Activated naive CD4-positive, alpha-beta T cell treated with anti-CD3 and anti-CD28 coated beads, Interleukin-2, amount 50 U/mL, for 24 hours (primary cell): ENCODE measurements around the gene C2CD4D.

ENCODE experiments used
- H3K27ac Mint-ChIP-seq: one replicate; pipeline ENCODE4 v1.8.0; 2021; ENCODE audit warnings: mild to moderate bottlenecking, mixed read lengths
- H3K27me3 Mint-ChIP-seq: one replicate; pipeline ENCODE4 v1.8.0; 2021; ENCODE audit warnings: mixed read lengths
- H3K36me3 Mint-ChIP-seq: one replicate; pipeline ENCODE4 v1.8.0; 2021; ENCODE audit warnings: mixed read lengths
- H3K4me1 Mint-ChIP-seq: one replicate; pipeline ENCODE4 v1.8.0; 2021; ENCODE audit warnings: mixed read lengths
- H3K4me3 Mint-ChIP-seq: one replicate; pipeline ENCODE4 v1.8.0; 2021; ENCODE audit warnings: mild to moderate bottlenecking, mixed read lengths
- H3K9me3 Mint-ChIP-seq: one replicate; pipeline ENCODE4 v1.8.0; 2021; ENCODE audit warnings: mixed read lengths

The C2CD4D gene

DNA sequence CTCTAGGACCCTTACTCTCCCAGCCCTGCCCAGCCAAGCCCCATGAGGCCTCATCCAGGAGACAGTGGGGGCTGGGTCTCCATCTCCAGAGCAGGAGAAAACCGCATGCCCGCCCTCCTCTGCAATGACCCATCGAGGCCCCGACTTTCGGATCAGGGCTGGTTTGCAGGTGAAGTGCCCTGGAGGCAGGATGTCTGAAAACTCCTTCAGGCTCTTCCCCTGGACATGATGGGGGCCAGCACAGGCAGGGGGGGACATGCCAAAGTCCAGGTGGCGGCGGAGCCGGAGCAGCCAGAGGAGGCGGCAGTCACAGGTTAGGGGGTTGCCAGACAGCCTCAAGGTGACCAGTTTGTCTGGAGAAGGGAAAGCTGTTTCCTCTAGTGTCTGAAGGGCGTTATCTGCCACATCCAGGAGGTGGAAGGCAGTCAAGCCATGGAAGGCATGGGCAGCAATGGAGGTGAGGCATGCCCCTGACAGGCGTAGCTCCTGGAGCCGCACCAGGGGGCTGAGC, 38.3 kb downstream of the C2CD4D start:
- no peak overlapping the region for H3K4me3 Mint-ChIP-seq
- H3K4me1 Mint-ChIP-seq, result no peaks in the 10 kb centered on the region
- no peaks in the 10 kb centered on the region for H3K27me3 Mint-ChIP-seq
- H3K36me3 Mint-ChIP-seq, result peaks cover 4% of the 10 kb centered on the region
- H3K9me3 Mint-ChIP-seq, result no peaks in the 10 kb centered on the region
- no peak overlapping the region for H3K27ac Mint-ChIP-seq

DNA sequence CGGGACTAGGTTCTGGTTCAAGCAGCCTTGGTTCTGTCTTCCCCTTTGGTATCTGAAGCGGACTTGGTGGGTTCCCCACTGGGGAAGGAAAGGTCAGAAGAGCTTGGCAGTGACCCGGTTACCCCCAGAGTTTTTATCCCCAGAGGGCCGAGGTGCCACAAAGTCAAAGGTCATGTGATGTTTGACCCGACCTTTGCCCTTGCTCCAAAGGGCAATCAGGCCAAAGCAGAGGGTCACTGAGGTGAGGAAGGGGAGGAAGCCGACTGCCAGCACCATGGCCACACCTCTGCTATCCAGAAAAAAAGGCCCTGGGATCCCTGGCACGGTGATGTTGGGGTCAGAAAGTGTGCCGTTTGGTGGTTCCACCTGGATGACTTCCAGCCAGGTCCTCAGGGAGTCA, 38.8 kb downstream of the C2CD4D start:
- no peaks in the 10 kb centered on the region for H3K27me3 Mint-ChIP-seq
- no peaks in the 10 kb centered on the region for H3K9me3 Mint-ChIP-seq
- H3K27ac Mint-ChIP-seq, result no peak overlapping the region
- H3K4me1 Mint-ChIP-seq, result no peaks in the 10 kb centered on the region
- H3K36me3 Mint-ChIP-seq, result peaks cover 4% of the 10 kb centered on the region
- H3K4me3 Mint-ChIP-seq, result no peak overlapping the region

DNA sequence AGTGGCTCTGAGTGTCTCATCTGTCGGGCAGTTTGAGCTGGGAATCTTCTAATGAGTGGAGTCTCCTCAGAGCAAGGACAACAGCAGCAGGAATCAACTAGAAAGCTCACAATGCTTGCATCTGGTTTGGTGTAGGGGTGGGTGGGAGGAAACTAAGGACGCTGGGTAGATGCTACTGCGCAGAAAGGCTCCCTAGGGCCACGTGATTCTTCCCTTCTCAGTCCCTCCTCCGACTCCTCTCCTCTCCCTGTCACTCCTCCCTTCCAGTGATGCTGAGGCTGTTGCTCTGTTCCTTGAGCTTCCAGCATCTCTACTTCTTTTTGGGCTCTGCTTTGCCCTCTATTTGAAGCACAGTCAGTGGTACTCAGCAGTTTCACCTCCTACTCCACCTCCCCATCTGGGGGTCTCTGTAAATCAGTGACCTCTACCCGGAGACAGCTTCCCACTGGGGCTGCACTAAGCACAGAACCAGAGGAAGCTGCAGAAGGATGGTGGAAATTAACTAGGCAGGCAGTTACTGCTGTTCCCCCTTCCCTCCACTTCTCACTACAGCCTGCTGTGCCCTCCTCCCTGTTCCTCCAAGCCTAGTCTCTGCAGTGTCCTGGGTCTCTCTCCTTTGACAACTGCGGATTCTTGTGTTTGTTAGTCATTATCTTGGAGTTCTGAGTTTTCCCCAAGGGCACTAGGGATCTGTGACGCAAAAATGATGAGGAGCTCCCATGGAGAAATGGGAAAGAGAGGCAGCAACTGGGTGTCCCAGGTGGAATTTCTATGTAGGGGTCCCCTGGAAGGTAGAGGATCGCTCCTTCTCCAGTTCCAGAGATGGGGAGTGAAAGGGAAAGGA, 40.2 kb downstream of the C2CD4D start:
- H3K4me1 Mint-ChIP-seq, result no peaks in the 10 kb centered on the region
- H3K27ac Mint-ChIP-seq, result no peak overlapping the region
- H3K4me3 Mint-ChIP-seq, result no peak overlapping the region
- H3K27me3 Mint-ChIP-seq, result no peaks in the 10 kb centered on the region
- H3K9me3 Mint-ChIP-seq, result no peaks in the 10 kb centered on the region
- H3K36me3 Mint-ChIP-seq, result peaks cover 4% of the 10 kb centered on the region

DNA sequence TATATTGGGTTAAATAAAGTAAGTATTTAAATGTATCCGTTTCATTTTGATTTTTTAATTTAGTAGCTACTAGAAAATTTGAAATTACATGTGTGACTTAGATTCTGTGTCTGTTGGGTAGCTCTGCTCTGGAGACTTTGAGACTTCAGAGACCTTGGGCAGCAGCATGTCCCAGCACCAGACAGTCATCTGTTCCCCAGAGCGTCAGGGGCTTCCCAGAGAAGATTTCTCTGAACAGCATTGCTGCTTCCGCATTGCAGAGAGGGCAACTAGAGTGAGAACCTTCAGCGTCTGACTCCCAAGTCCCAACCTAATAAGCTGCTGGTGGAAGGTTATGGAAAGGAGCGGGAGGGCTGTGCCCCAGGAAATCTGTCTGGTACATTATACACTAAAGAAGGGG, 41.0 kb downstream of the C2CD4D start:
- H3K4me1 Mint-ChIP-seq, result no peaks in the 10 kb centered on the region
- H3K4me3 Mint-ChIP-seq, result no peak overlapping the region
- no peaks in the 10 kb centered on the region for H3K9me3 Mint-ChIP-seq
- peaks cover 6% of the 10 kb centered on the region for H3K36me3 Mint-ChIP-seq
- no peak overlapping the region for H3K27ac Mint-ChIP-seq
- no peaks in the 10 kb centered on the region for H3K27me3 Mint-ChIP-seq

DNA sequence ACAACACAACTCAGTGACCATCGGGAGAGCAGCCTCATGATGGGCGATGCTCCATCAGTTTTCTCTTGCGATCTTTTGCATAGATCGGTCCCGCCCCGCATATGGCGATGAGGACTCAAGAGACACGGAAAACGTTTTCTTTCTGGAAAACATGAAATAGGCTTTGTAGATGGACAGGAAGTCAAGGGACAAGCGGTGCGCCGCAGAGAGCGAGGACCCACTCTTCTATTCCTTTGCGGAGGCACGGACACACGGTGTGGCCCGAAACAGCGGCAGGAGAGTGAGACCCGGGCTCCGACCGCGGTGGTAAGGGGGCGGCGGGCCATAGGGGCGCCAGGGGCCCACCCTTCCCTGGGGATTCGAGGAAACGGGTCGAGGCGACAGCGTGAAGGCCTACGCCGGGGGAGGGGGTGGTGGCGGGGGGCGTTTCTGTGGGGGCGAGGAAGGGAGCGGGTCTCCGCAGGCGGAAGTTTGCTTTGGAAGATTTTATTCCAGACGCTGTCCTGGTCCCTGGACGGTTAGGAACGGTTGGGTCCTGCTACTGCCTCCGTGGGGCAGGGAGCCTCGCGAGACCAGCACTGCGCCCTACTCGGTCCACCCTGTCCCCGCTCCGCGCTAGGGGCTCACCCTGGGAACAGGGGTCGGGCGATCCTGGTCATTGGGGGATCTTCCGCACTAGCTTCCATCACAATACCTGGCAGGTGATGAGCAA, 48.5 kb downstream of the C2CD4D start:
- H3K4me1 Mint-ChIP-seq, result peaks cover 34% of the 10 kb centered on the region
- H3K27me3 Mint-ChIP-seq, result no peaks in the 10 kb centered on the region
- H3K36me3 Mint-ChIP-seq, result peaks cover 2% of the 10 kb centered on the region
- peak overlapping the region; percentile 98 for H3K4me3 Mint-ChIP-seq
- H3K27ac Mint-ChIP-seq, result peak overlapping the region; percentile 96
- H3K9me3 Mint-ChIP-seq, result no peaks in the 10 kb centered on the region

DNA sequence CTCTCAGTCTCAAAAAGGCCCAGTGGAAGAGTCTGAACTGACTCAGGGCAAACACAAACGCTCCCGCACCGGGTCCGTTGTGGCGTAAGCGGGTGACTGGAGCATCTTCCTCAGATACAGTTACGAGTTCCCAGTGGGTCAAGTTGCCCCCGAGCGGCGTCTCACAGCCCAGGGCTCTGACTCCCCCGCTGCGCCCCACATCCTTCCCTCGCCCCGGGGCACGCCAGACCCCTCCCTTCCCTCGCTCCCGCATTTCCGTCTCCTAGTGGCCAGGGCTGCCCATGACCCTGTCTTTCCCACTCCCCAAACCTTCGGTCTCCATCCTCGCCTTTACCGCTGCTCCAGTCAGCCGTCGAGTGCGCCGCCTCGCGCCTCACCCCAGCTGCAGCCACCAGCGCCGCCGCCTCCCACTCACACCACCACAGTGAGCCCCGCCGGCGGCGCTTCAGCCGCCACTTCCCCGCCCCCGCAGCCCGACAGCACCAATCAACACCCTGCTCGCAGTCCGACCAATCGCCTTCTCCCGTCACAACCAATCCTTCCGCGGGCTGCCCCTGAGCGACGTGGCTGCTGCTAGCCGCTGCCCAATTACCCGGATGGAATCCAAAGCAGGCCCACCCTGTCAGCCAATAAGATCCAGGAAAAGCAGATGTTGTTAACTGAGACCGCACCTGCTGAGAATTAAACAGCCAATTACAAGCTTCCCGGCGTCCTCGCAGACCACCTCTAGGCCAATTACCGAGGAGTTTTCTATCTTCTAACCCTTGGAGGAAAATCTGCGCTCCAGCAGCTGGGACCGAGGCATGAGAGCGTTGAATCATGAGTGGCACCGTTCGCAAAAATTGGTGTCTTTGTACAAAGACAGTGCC, 49.3 kb downstream of the C2CD4D start, which contains the start of gene TDRKH:
TSS of gene TDRKH (minus strand) at position 430 of the 869 bp plus-strand sequence. CDS start 7,478 bp downstream, outside the sequence.
- Mint-ChIP-seq H3K9me3 (no peaks in the 10 kb centered on the region), H3K4me1 (peaks cover 34% of the 10 kb centered on the region), H3K36me3 (peaks cover 2% of the 10 kb centered on the region), H3K27ac (peak within 1 kb of the TSS; percentile 96), H3K4me3 (peak within 1 kb of the TSS; percentile 98), H3K27me3 (no peaks in the 10 kb centered on the region)
